Measurements from ENCODE around the gene ARHGDIG.

The ARHGDIG gene

DNA sequence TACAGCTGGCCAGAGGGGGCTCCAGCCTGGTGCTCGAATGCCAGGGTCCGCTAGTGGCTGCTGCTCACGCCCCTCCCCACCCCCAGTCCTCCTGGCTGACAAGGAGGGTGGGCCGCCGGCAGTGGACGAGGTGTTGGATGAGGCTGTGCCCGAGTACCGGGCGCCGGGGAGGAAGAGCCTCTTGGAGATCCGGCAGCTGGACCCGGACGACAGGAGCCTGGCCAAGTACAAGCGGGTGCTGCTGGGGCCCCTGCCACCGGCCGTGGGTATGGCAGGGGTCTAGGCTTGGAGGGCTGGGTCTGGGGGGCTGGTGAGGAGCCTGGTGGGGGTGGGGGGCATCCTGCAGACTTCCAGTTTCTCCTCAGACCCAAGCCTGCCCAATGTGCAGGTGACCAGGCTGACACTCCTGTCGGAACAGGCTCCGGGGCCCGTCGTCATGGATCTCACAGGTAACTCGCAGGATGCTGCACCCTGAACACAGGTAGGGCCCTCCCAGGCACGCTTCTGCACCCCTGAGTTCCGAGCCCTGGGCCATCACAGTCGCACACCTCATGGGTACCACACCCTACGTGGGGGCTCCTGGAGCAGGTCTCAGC lies 1.4 kb downstream of the ARHGDIG start:
- Histone ChIP-seq H3K4me3 (no peak overlapping the region), H3K27ac (no peak overlapping the region)
- TF ChIP-seq, protein P1, sequence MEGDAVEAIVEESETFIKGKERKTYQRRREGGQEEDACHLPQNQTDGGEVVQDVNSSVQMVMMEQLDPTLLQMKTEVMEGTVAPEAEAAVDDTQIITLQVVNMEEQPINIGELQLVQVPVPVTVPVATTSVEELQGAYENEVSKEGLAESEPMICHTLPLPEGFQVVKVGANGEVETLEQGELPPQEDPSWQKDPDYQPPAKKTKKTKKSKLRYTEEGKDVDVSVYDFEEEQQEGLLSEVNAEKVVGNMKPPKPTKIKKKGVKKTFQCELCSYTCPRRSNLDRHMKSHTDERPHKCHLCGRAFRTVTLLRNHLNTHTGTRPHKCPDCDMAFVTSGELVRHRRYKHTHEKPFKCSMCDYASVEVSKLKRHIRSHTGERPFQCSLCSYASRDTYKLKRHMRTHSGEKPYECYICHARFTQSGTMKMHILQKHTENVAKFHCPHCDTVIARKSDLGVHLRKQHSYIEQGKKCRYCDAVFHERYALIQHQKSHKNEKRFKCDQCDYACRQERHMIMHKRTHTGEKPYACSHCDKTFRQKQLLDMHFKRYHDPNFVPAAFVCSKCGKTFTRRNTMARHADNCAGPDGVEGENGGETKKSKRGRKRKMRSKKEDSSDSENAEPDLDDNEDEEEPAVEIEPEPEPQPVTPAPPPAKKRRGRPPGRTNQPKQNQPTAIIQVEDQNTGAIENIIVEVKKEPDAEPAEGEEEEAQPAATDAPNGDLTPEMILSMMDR (IDR thresholded peaks at IDR 0.05), result no peak
- DNase-seq (ENCODE audit: low spot score), result no peak

GRCh38 chr16:282491-282890 lies 2.1 kb downstream of the ARHGDIG start:
- Histone ChIP-seq H3K4me3 (no peak overlapping the region), H3K27ac (no peak overlapping the region)
- TF ChIP-seq, protein P1 (IDR thresholded peaks at IDR 0.05), result no peak
- DNase-seq (ENCODE audit: low spot score), result no peak

DNA sequence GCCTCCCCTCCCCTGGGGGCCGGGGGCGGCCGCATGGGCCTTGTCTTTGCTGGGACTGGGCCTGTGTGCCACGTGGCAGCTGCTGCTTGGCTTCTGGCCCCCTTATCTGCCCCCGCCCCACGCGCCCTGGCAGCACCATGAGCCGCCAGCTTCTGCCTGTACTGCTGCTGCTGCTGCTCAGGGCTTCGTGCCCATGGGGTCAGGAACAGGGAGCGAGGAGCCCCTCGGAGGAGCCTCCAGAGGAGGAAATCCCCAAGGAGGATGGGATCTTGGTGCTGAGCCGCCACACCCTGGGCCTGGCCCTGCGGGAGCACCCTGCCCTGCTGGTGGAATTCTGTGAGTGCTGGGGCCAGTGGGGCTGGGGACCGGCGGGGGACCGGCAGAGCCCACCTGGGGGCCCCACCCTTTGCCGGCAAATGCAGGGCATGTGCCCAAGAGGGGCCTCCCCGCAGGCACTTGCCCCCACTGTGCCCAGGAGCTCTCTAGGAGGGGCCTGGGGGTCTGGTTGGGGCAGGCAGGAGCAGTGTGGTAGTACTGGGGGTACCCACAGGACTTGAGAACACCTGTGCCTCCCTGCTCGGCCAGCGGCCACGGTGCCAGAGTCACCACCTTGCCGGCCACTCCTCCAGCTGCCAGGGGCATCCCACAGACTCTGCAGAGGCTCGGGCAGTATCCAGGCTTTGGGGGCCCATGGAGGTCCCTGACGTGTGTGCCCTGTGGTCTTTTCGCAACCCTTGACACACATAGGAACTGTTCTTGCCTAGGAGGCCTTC lies 2.8 kb downstream of the ARHGDIG start, which contains the start of gene PDIA2:
Gene PDIA2, plus strand, starts transcription at position 132 of the 773 bp plus-strand sequence. Its CDS starts 6 bp downstream, at position 138.
- TF ChIP-seq, protein P1 (IDR thresholded peaks at IDR 0.05), result no peak
- Histone ChIP-seq H3K27ac (no peak within 1 kb of the TSS), H3K4me3 (no peak within 1 kb of the TSS)
- DNase-seq (ENCODE audit: low spot score), result no peak

GRCh38 chr16:284204-285120 lies 4.1 kb downstream of the ARHGDIG start:
- TF ChIP-seq, protein P1 (IDR thresholded peaks at IDR 0.05), result no peak
- no peak overlapping the region for H3K27ac ChIP-seq
- DNase-seq (ENCODE audit: low spot score), result no peak
- no peak overlapping the region for H3K4me3 ChIP-seq

- no peak overlapping the region for H3K27ac ChIP-seq
- TF ChIP-seq, protein P1 (IDR thresholded peaks at IDR 0.05), result no peak
- H3K4me3 ChIP-seq, result no peak overlapping the region
- DNase-seq (ENCODE audit: low spot score), result no peak
Observed at GRCh38 chr16:285146-286055, 5.0 kb downstream of the ARHGDIG start.

Data from coronary artery (tissue), 2 donors.